DOHH2 (cell line): ENCODE results near the gene CALN1.

Source experiments
- H3F3A ChIP-seq: fragments of 200-600 bp; sonication (generic), shearing (Covaris generic); 2 replicates; pipeline ENCODE4 v1.6.0; 2016; ENCODE audit warnings: antibody characterized with exemption, mild to moderate bottlenecking; ENCODE audit not compliant: control insufficient read depth, insufficient read depth
- H3K27ac ChIP-seq: fragments of 200-600 bp; sonication (generic); 2 replicates; pipeline ENCODE4 v1.5.1; 2014; ENCODE audit warnings: low read depth, mild to moderate bottlenecking, low read length, moderate library complexity
- H3K27me3 ChIP-seq: fragments of 200-600 bp; sonication (generic); 2 replicates; pipeline ENCODE4 v1.6.1; 2014; ENCODE audit warnings: mild to moderate bottlenecking, low read length, mixed read lengths; ENCODE audit not compliant: control insufficient read depth
- H3K36me3 ChIP-seq: fragments of 200-600 bp; sonication (generic); 2 replicates; pipeline ENCODE4 v1.6.1; 2014; ENCODE audit warnings: mild to moderate bottlenecking, low read length, moderate library complexity, mixed read lengths; ENCODE audit not compliant: control insufficient read depth
- H3K4me1 ChIP-seq: fragments of 200-600 bp; sonication (generic); 2 replicates; pipeline ENCODE4 v1.6.1; 2014; ENCODE audit warnings: mild to moderate bottlenecking, low read length, mixed read lengths; ENCODE audit not compliant: control insufficient read depth
- H3K4me2 ChIP-seq: fragments of 200-600 bp; sonication (generic); 2 replicates; pipeline ENCODE4 v1.6.0; 2014; ENCODE audit warnings: mild to moderate bottlenecking, low read length, moderate library complexity
- H3K4me3 ChIP-seq: fragments of 200-600 bp; sonication (generic); 2 replicates; pipeline ENCODE4 v1.5.1; 2014; ENCODE audit warnings: mild to moderate bottlenecking, low read length, mixed read lengths
- H3K79me2 ChIP-seq: fragments of 200-600 bp; sonication (generic); 2 replicates; pipeline ENCODE4 v1.6.1; 2014; ENCODE audit warnings: mild to moderate bottlenecking, low read length, mixed read lengths; ENCODE audit not compliant: control insufficient read depth
- H3K9me2 ChIP-seq: fragments of 200-600 bp; sonication (generic); replicated peaks from 2 replicates; pipeline ENCODE4 v1.6.1; 2014; ENCODE audit warnings: mild to moderate bottlenecking, low read length, mixed read lengths; ENCODE audit not compliant: control insufficient read depth
- H3K9me3 ChIP-seq: fragments of 200-600 bp; sonication (generic); 2 replicates; pipeline ENCODE4 v1.6.1; 2014; ENCODE audit warnings: antibody characterized with exemption, low read length, mixed read lengths; ENCODE audit not compliant: control insufficient read depth, insufficient read depth
- H4K20me1 ChIP-seq: fragments of 200-600 bp; sonication (generic); 2 replicates; pipeline ENCODE4 v1.6.0; 2014; ENCODE audit warnings: low read depth, mild to moderate bottlenecking, antibody characterized with exemption, low read length, moderate library complexity; ENCODE audit not compliant: control insufficient read depth, insufficient read depth
- EZH2phosphoT487 ChIP-seq: fragments of 200-600 bp; sonication (generic); IDR thresholded peaks from 2 replicates; pipeline ENCODE4 v1.6.1; 2017; ENCODE audit warnings: borderline replicate concordance, mild to moderate bottlenecking, antibody characterized with exemption, low read length, moderate library complexity, mixed read lengths
- TF ChIP-seq, protein P1 (sequence below): fragments of 200-600 bp; sonication (generic); IDR thresholded peaks from one replicate; pipeline ENCODE4 v1.5.1; 2014; ENCODE audit warnings: antibody characterized with exemption, mild to moderate bottlenecking, low read depth, low read length; ENCODE audit not compliant: poor library complexity, severe bottlenecking

The CALN1 gene

DNA sequence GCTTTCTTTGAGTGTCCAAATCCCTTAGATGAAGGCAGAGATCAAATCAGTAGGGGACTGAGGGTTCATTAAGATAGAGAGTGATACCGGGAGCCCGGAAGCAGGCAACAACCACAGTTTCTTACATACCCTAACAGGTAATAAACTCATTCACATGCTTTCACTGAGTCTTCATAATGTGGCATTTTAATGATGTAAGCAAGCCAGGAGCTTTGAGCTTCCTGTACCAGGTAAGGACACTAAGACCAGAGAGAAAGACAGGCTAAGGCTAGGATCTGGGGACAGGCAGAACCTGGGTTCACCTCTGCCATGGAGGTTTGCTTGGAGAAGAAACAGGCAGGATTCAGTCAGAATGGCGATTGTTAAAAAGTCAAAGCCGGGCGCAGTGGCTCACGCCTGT lies 661.8 kb downstream of the CALN1 start:
- Histone ChIP-seq H4K20me1 (no peaks in the 10 kb centered on the region), H3K79me2 (no peaks in the 10 kb centered on the region), H3K27ac (no peak overlapping the region), H3K9me3 (no peaks in the 10 kb centered on the region; the same call in 1 of the 2 replicates), H3K27me3 (no peaks in the 10 kb centered on the region), H3K36me3 (no peaks in the 10 kb centered on the region), H3K4me1 (no peaks in the 10 kb centered on the region), H3K4me3 (no peak overlapping the region), H3K9me2 (no peaks in the 10 kb centered on the region), H3F3A (no peaks in the 10 kb centered on the region), H3K4me2 (no peak overlapping the region)
- no peak for TF ChIP-seq EZH2phosphoT487
- TF ChIP-seq, protein P1, sequence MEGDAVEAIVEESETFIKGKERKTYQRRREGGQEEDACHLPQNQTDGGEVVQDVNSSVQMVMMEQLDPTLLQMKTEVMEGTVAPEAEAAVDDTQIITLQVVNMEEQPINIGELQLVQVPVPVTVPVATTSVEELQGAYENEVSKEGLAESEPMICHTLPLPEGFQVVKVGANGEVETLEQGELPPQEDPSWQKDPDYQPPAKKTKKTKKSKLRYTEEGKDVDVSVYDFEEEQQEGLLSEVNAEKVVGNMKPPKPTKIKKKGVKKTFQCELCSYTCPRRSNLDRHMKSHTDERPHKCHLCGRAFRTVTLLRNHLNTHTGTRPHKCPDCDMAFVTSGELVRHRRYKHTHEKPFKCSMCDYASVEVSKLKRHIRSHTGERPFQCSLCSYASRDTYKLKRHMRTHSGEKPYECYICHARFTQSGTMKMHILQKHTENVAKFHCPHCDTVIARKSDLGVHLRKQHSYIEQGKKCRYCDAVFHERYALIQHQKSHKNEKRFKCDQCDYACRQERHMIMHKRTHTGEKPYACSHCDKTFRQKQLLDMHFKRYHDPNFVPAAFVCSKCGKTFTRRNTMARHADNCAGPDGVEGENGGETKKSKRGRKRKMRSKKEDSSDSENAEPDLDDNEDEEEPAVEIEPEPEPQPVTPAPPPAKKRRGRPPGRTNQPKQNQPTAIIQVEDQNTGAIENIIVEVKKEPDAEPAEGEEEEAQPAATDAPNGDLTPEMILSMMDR = no peak

DNA sequence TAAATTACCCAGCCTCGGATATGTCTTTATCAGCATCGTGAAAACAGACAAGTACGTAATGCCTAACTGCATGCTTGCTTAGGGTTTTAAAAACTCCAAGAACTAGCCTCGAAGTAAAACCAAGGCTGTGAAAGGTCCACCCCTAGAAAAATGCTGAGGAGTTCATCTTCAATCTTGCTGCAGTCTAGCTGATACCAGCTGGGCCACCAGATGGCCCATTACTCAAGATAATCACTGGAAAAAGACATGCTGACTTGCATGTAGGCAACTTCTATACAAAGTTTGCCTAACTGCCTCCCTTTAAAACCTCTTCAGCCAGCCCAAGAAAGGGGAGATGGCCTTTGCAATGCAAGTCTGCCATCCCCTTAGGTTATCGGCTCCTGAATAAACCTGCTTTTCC lies 666.1 kb downstream of the CALN1 start:
- H3K4me2 ChIP-seq = no peak overlapping the region
- no peaks in the 10 kb centered on the region for H3K9me2 ChIP-seq
- H4K20me1 ChIP-seq = no peaks in the 10 kb centered on the region
- no peaks in the 10 kb centered on the region for H3K79me2 ChIP-seq
- no peaks in the 10 kb centered on the region for H3K9me3 ChIP-seq
- TF ChIP-seq, protein P1 = no peak
- no peak for TF ChIP-seq EZH2phosphoT487
- H3K4me3 ChIP-seq = no peak overlapping the region
- no peaks in the 10 kb centered on the region for H3K36me3 ChIP-seq
- no peaks in the 10 kb centered on the region for H3F3A ChIP-seq
- H3K4me1 ChIP-seq = no peaks in the 10 kb centered on the region
- H3K27ac ChIP-seq = no peak overlapping the region
- no peaks in the 10 kb centered on the region for H3K27me3 ChIP-seq

DNA sequence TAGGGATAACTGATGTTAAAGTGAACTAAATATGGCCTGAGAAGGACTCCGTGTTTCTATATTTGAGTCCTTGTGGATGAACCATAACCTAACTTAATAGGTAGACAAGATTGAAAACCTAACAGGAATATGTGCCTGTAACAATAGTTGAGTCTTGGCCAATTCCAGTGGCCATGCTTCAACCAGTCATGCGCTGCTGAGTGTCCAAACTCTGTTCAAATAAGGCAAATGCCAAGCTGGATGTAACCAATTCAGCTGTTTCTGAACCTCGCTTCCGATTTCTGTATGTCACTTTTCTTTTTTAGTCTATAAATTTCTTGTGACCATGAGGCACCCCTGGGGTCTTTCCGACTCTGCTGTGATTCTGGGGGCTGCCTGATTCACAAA lies 672.0 kb downstream of the CALN1 start:
- H3K9me3 ChIP-seq = no peaks in the 10 kb centered on the region
- H3F3A ChIP-seq = no peaks in the 10 kb centered on the region
- H3K27me3 ChIP-seq = no peaks in the 10 kb centered on the region
- no peak overlapping the region for H3K4me2 ChIP-seq
- no peaks in the 10 kb centered on the region for H3K36me3 ChIP-seq
- TF ChIP-seq, protein P1 = no peak
- no peak for TF ChIP-seq EZH2phosphoT487
- no peak overlapping the region for H3K4me3 ChIP-seq
- no peaks in the 10 kb centered on the region for H3K4me1 ChIP-seq
- no peaks in the 10 kb centered on the region for H3K9me2 ChIP-seq
- H3K79me2 ChIP-seq = no peaks in the 10 kb centered on the region
- H4K20me1 ChIP-seq = no peaks in the 10 kb centered on the region
- H3K27ac ChIP-seq = no peak overlapping the region
